ENCODE data around the gene CBX8.
"Not testable (repeated sequence)": the region's sequence is repeated elsewhere in the genome, so short reads cannot be mapped to it uniquely, and the experiment has no call there.

Gene CBX8

DNA sequence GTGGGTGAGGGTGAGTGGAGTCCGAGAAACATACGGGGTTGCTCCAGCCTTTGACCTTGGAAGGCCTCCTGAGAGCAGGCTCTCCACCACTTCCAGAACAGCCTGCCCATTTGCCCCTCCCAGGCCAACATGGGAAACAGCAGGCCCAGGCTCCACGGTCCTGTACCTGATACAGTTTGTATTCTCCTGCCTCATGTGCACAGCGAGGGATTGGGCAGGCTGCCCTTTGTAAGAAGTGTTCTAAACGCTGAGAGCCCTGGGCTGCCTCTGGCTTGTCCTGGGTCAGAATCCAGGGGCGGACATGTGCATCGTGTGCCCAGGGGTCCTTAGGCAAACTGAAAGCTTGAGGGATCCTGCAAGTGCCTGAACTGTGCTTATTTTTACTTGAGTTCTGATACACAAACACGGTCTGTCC lies 22.3 kb downstream of the CBX8 start:
- Histone ChIP-seq H3K27me3 (ENCODE audit: low read length) (no peaks in the 10 kb centered on the region), H3K36me3 (ENCODE audit: low read length) (no peaks in the 10 kb centered on the region), H3K4me2 (ENCODE audit: low read depth, low read length, poor library complexity, severe bottlenecking) (no peak overlapping the region), H3K9me2 (replicated peaks; ENCODE audit: insufficient read depth, low read length) (no peaks in the 10 kb centered on the region), H3K9ac (ENCODE audit: low read length) (no peak overlapping the region), H3K27ac (ENCODE audit: low read depth, low read length) (no peak overlapping the region), H3F3A (ENCODE audit: insufficient read depth) (peaks cover 6% of the 10 kb centered on the region), H3K4me3 (ENCODE audit: insufficient read depth, low read length, poor library complexity, severe bottlenecking) (no peak overlapping the region), H3K79me2 (ENCODE audit: insufficient read depth, low read length) (peaks cover 7% of the 10 kb centered on the region; the same call in 1 of the 2 replicates), H2AFZ (ENCODE audit: low read depth, low read length, severe bottlenecking) (no peak overlapping the region), H3K9me3 (ENCODE audit: insufficient read depth, low read length) (no peaks in the 10 kb centered on the region), H4K20me1 (ENCODE audit: low read depth, low read length) (no peaks in the 10 kb centered on the region)
- TF ChIP-seq, protein P1, sequence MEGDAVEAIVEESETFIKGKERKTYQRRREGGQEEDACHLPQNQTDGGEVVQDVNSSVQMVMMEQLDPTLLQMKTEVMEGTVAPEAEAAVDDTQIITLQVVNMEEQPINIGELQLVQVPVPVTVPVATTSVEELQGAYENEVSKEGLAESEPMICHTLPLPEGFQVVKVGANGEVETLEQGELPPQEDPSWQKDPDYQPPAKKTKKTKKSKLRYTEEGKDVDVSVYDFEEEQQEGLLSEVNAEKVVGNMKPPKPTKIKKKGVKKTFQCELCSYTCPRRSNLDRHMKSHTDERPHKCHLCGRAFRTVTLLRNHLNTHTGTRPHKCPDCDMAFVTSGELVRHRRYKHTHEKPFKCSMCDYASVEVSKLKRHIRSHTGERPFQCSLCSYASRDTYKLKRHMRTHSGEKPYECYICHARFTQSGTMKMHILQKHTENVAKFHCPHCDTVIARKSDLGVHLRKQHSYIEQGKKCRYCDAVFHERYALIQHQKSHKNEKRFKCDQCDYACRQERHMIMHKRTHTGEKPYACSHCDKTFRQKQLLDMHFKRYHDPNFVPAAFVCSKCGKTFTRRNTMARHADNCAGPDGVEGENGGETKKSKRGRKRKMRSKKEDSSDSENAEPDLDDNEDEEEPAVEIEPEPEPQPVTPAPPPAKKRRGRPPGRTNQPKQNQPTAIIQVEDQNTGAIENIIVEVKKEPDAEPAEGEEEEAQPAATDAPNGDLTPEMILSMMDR (IDR thresholded peaks at IDR 0.05; ENCODE audit: insufficient read depth, low read length, poor library complexity, severe bottlenecking) = no peak
- no peak for TF ChIP-seq EZH2phosphoT487 (conservative IDR thresholded peaks at IDR 0.05; ENCODE audit: low read length)

DNA sequence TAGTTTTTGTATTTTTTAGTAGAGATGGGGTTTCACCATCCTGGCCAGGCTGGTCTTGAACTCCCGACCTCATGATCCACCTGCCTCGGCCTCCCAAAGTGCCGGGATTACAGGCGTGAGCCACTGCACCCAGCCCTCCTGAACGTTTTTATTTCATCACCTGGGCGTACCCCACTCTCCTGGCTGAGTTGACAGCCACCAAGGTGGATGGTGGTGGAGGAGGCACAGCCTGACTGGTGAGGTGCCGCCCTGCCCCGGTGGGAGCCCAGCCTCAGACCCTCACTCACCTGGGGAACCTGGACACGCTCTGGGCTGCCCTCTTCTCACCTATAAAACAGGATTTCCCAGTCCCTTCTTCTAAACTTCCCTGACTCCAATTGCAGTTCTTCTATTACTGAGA lies 24.2 kb downstream of the CBX8 start:
- not testable (repeated sequence) for H3K4me2 ChIP-seq (ENCODE audit: low read depth, low read length, poor library complexity, severe bottlenecking); H3K36me3 ChIP-seq (ENCODE audit: low read length); H3K79me2 ChIP-seq (ENCODE audit: insufficient read depth, low read length); H4K20me1 ChIP-seq (ENCODE audit: low read depth, low read length); H3K27ac ChIP-seq (ENCODE audit: low read depth, low read length); H3K9ac ChIP-seq (ENCODE audit: low read length); H2AFZ ChIP-seq (ENCODE audit: low read depth, low read length, severe bottlenecking); H3K9me2 ChIP-seq (replicated peaks; ENCODE audit: insufficient read depth, low read length); H3K9me3 ChIP-seq (ENCODE audit: insufficient read depth, low read length); H3F3A ChIP-seq (ENCODE audit: insufficient read depth); H3K27me3 ChIP-seq (ENCODE audit: low read length); H3K4me3 ChIP-seq (ENCODE audit: insufficient read depth, low read length, poor library complexity, severe bottlenecking)

DNA sequence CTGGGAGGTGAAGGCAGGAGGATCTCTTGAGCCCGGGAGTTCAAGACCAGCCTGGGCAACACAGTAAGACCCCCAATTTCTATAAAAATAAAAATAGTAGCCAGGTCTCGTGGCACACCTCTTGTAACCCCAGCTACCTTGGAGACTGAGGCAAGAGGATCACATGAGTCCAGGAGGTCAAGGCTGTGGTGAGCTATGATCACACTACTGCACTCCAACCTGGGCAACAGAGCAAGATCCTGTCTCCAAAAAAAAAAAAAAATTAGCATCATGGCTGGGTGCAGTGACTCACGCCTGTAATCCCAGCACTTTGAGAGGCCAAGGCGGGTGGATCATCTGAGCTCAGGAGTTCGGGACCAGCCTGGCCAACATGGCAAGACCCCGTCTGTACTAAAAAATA lies 25.6 kb downstream of the CBX8 start:
- TF ChIP-seq, protein P1 (IDR thresholded peaks at IDR 0.05; ENCODE audit: insufficient read depth, low read length, poor library complexity, severe bottlenecking) = no peak
- no peak for TF ChIP-seq EZH2phosphoT487 (conservative IDR thresholded peaks at IDR 0.05; ENCODE audit: low read length)
- Histone ChIP-seq H3K79me2 (ENCODE audit: insufficient read depth, low read length) (no peaks in the 10 kb centered on the region), H4K20me1 (ENCODE audit: low read depth, low read length) (no peaks in the 10 kb centered on the region), H3K9me2 (replicated peaks; ENCODE audit: insufficient read depth, low read length) (no peaks in the 10 kb centered on the region), H3K36me3 (ENCODE audit: low read length) (no peaks in the 10 kb centered on the region), H3K9me3 (ENCODE audit: insufficient read depth, low read length) (no peaks in the 10 kb centered on the region), H3K4me2 (ENCODE audit: low read depth, low read length, poor library complexity, severe bottlenecking) (no peak overlapping the region), H3K4me3 (ENCODE audit: insufficient read depth, low read length, poor library complexity, severe bottlenecking) (no peak overlapping the region), H3K27me3 (ENCODE audit: low read length) (no peaks in the 10 kb centered on the region), H2AFZ (ENCODE audit: low read depth, low read length, severe bottlenecking) (no peak overlapping the region), H3K27ac (ENCODE audit: low read depth, low read length) (no peak overlapping the region), H3K9ac (ENCODE audit: low read length) (no peak overlapping the region), H3F3A (ENCODE audit: insufficient read depth) (no peaks in the 10 kb centered on the region)

DNA sequence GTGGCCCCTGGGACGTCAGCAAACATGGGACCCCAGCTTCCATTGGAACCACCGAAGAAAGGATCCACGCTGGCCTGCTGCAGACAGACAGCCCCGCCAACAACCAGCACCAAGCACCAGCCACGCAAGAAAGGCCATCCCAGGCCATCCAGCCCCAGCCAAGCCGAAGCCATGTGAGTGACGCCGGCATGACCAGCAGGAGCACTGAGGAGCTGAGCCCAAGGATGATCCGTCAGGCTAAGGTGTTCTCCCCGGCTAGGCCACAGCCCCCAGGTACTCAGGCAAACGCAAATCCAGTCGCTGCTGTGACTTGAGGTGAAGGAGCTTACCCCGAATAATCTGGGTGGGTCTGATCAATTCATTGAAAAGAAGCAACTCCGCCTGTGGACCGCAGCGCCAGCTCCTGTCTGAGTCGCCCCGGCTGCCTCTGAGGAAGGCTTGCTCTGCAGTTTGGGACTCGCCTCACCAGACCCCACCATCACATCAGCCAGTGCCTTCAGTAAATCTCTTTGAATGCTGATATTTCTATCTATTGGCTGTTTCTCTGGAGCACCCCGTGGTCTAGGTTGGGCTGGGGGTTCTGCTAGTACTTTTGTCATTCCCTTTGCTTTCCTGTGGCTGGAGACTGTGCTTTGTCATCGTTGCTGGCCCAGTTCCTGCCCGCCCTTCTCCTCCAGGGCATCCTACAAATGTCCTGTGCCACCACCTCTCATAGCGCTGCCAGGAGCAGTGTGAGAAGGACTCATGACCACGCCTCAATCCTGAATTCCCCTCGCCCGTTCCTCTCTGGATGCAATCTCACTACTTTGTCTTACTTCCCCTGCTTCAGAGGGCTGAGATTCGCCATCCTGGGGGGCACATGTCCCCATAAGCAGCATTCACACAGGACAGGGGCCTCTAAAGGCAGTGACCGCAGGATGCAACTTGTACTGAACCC lies 27.0 kb downstream of the CBX8 start:
- Histone ChIP-seq H3K4me3 (ENCODE audit: insufficient read depth, low read length, poor library complexity, severe bottlenecking) (no peak overlapping the region), H3K36me3 (ENCODE audit: low read length) (no peaks in the 10 kb centered on the region), H3K9me3 (ENCODE audit: insufficient read depth, low read length) (no peaks in the 10 kb centered on the region), H2AFZ (ENCODE audit: low read depth, low read length, severe bottlenecking) (no peak overlapping the region), H3K9me2 (replicated peaks; ENCODE audit: insufficient read depth, low read length) (no peaks in the 10 kb centered on the region), H4K20me1 (ENCODE audit: low read depth, low read length) (no peaks in the 10 kb centered on the region), H3K4me2 (ENCODE audit: low read depth, low read length, poor library complexity, severe bottlenecking) (no peak overlapping the region), H3K27me3 (ENCODE audit: low read length) (no peaks in the 10 kb centered on the region), H3K9ac (ENCODE audit: low read length) (no peak overlapping the region), H3F3A (ENCODE audit: insufficient read depth) (no peaks in the 10 kb centered on the region), H3K79me2 (ENCODE audit: insufficient read depth, low read length) (no peaks in the 10 kb centered on the region), H3K27ac (ENCODE audit: low read depth, low read length) (no peak overlapping the region)
- TF ChIP-seq, protein P1 (IDR thresholded peaks at IDR 0.05; ENCODE audit: insufficient read depth, low read length, poor library complexity, severe bottlenecking) = no peak
- no peak for TF ChIP-seq EZH2phosphoT487 (conservative IDR thresholded peaks at IDR 0.05; ENCODE audit: low read length)
